HepG2 (cell line): Measurements from ENCODE around the gene LIFR. TPM values are rescaled to one million over a fixed set of nuclear protein-coding genes. Genes with fewer than 3 reads are reported as not detected.

Experiments
- ATAC-seq: fragments of 200-7000 bp; cut with Tn5 transposase; 3 replicates; pipeline ENCODE4 v1.9.1; 2020; ENCODE audit warnings: mild to moderate bottlenecking, moderate library complexity
- BruUV-seq: library from RNA; stranded (reverse); fragments of 400-500 nt; replicated peaks from 2 replicates; lab custom pipeline; 2021; lab: Mats Ljungman, UMichigan
- CTCF ChIA-PET: fragments of 300-600 bp; formaldehyde crosslinking; extraction: SDS; loops from one replicate; lab custom pipeline; 2021; ENCODE audit warnings: low total read pairs, inconsistent platforms, low intra/inter-chr PET ratio; lab: Yijun Ruan, JAX
- POLR2A ChIA-PET: fragments of 350-600 bp; sonication (Branson Sonifier 250); formaldehyde crosslinking; loops from one replicate; lab custom pipeline; 2020; ENCODE audit warnings: antibody characterized with exemption, inconsistent platforms; lab: Yijun Ruan, JAX
- DNase-seq: peaks from one replicate; pipeline ENCODE4 v3.0.0-alpha.2; 2015; ENCODE audit warnings: low spot score
- FAIRE-seq: peaks from 3 replicates; lab custom pipeline; 2011; peaks lifted over from hg19 to GRCh38; lab: Jason Lieb, UNC
- H2AFZ ChIP-seq: one replicate; pipeline ENCODE4 v1.6.1; 2011; ENCODE audit warnings: low read length, inconsistent platforms
- H3K27ac ChIP-seq: fragments of 300-600 bp; 3 replicates; pipeline ENCODE4 v1.8.0; 2011; ENCODE audit warnings: mixed run types, mild to moderate bottlenecking, mixed read lengths, low read length, inconsistent platforms; ENCODE audit not compliant: insufficient read depth; ENCODE audit errors: extremely low read length
- H3K27me3 ChIP-seq, 2 experiments: fragments of 200-600 bp in 1 of 2; 2 replicates in 1 of 2; 3 replicates in 1 of 2; pipeline versions ENCODE4 v1.6.0 to v1.8.0; 2011; ENCODE audit warnings: low read length in 2 of 2, mild to moderate bottlenecking in 2 of 2, moderate library complexity in 2 of 2, inconsistent platforms in 1 of 2; ENCODE audit not compliant: insufficient read depth in 2 of 2, control insufficient read depth in 1 of 2
- H3K36me3 ChIP-seq, 2 experiments: fragments of 200-600 bp in 1 of 2; replicated peaks in 1 of 2; 2 replicates in 1 of 2; 3 replicates in 1 of 2; pipeline versions ENCODE4 v1.5.1 to v1.8.0; 2011; ENCODE audit warnings: low read length in 2 of 2, inconsistent platforms in 1 of 2; ENCODE audit not compliant: insufficient read depth in 2 of 2, control insufficient read depth in 1 of 2
- H3K4me1 ChIP-seq: 2 replicates; pipeline ENCODE4 v1.5.1; 2012; ENCODE audit warnings: low read length, inconsistent platforms; ENCODE audit not compliant: insufficient read depth
- H3K4me2 ChIP-seq: 2 replicates; pipeline ENCODE4 v1.6.0; 2011; ENCODE audit warnings: low read depth, low read length, inconsistent platforms
- H3K4me3 ChIP-seq, 3 experiments: fragments of 200-600 bp in 1 of 3; sonication (generic), shearing (Covaris generic) in 1 of 3; replicated peaks in 1 of 3; 2 replicates each; pipeline ENCODE4 v1.5.1; 2011 to 2016; ENCODE audit warnings: low read length in 3 of 3, inconsistent platforms in 2 of 3, low read depth in 2 of 3, mild to moderate bottlenecking in 2 of 3, control low read depth in 1 of 3, mixed read lengths in 1 of 3; ENCODE audit not compliant: insufficient read depth in 1 of 3
- H3K79me2 ChIP-seq: one replicate; pipeline ENCODE4 v1.6.1; 2011; ENCODE audit warnings: low read length, inconsistent platforms; ENCODE audit not compliant: insufficient read depth
- H3K9ac ChIP-seq: 2 replicates; pipeline ENCODE4 v1.6.0; 2011; ENCODE audit warnings: mild to moderate bottlenecking, low read depth, low read length, inconsistent platforms; ENCODE audit not compliant: insufficient read depth
- H3K9me3 ChIP-seq: 2 replicates; pipeline ENCODE4 v1.5.1; 2012; ENCODE audit warnings: mild to moderate bottlenecking, low read length
- H4K20me1 ChIP-seq: 2 replicates; pipeline ENCODE4 v1.6.0; 2011; ENCODE audit warnings: inconsistent platforms, mild to moderate bottlenecking, low read length, moderate library complexity; ENCODE audit not compliant: insufficient read depth
- DPF2 ChIP-seq: sonication (generic); formaldehyde crosslinking; IDR thresholded peaks from 2 replicates; pipeline ENCODE4 v1.4.0; 2020; ENCODE audit warnings: mild to moderate bottlenecking, low read depth, missing genetic modification reagents, borderline replicate concordance
- IRF2 ChIP-seq: IDR thresholded peaks from 2 replicates; pipeline ENCODE4 v1.6.1; 2018; ENCODE audit warnings: missing genetic modification reagents, missing compliant biosample characterization
- SOX5 ChIP-seq: IDR thresholded peaks from 2 replicates; pipeline ENCODE4 v1.6.1; 2016; ENCODE audit warnings: borderline replicate concordance
- TARDBP ChIP-seq: sonication (generic); formaldehyde crosslinking; IDR thresholded peaks from 2 replicates; pipeline ENCODE4 v1.8.0; 2022; ENCODE audit warnings: mild to moderate bottlenecking, missing genetic modification reagents
- ZNF3 ChIP-seq: IDR thresholded peaks from 2 replicates; pipeline ENCODE4 v1.7.0; 2017; ENCODE audit warnings: inconsistent platforms
- WGBS: methylation state at CpG from one replicate; pipeline ENCODE4 v1.1.6; 2017; ENCODE audit warnings: low lambda C conversion rate; 5-methylcytosine and 5-hydroxymethylcytosine counted together
- in situ Hi-C: cut with HindIII; loops from 2 replicates; pipeline ENCODE4 v1.10.0; 2017; ENCODE audit warnings: low pct_unique_long_range_greater_than_20kb; ENCODE audit not compliant: extremely low pct_ligation_motif_present
- intact Hi-C: fragments of 100-400 bp; cut with micrococcal nuclease; formaldehyde crosslinking; loops from one replicate; pipeline ENCODE4 v1.10.0; 2022; ENCODE audit not compliant: unreplicated experiment
- polyA plus RNA-seq, 8 experiments: library from polyadenylated mRNA; depleted of rRNA in 3 of 8; stranded (reverse) in 7 of 8; unstranded in 1 of 8; fragments of >200 nt; fragmentation: Illumina TruSeq in 4 of 8; extraction: Trizol in 4 of 8; gene quantifications; 2 replicates each; pipeline versions ENCODE4 v1.2.1 to v1.2.3, GENCODE V29; 2011 to 2016; ENCODE audit warnings: low read depth in 4 of 8, missing spikeins in 1 of 8, mixed read lengths in 1 of 8; ENCODE audit not compliant: insufficient read depth in 1 of 8
- total RNA-seq, 5 experiments: library from RNA; depleted of rRNA; stranded (reverse); fragments of >200 nt; fragmentation: Illumina TruSeq; extraction: Trizol; gene quantifications; 2 replicates each; pipeline ENCODE4 v1.2.3, GENCODE V29; 2016; ENCODE audit warnings: low read depth in 1 of 5
- TF ChIP-seq, protein P1 (sequence below): sonication (generic); formaldehyde crosslinking; IDR thresholded peaks from 2 replicates; pipeline ENCODE4 v1.5.0; 2020; ENCODE audit warnings: mild to moderate bottlenecking, missing genetic modification reagents, moderate library complexity

Gene LIFR
- total and polyA plus RNA-seq, 2 of the 13 experiments (the other 11 are each of a cell fraction or from before 2014, with no cell fraction given), result 6.3 to 25.2 TPM

DNA sequence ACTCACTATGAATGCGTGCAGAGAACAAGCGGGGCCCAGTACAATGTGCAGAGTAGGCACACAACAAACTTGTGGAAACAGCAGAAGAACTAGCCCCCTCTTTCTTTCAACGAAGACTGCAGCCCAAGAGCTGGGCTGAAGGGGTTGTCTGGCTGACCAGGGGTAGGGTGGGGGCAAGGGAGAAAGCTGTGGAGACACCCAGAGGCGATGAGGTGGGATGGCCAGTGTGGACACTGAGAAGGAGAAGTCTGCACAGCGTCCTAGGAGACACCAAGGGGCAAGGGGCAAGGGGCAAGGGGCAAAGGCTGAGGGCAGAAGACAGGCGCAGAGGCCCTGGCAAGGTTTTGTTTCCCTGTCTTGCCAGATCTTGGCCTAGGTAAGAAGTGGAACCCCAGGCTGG is 62.3 kb downstream of the LIFR start (continued):
- TF ChIP-seq ZNF3 (CRISPR knock-in tag) (no peak), DPF2 (CRISPR knock-in tag) (no peak), SOX5 (CRISPR knock-in tag) (no peak), IRF2 (CRISPR knock-in tag) (no peak)

DNA sequence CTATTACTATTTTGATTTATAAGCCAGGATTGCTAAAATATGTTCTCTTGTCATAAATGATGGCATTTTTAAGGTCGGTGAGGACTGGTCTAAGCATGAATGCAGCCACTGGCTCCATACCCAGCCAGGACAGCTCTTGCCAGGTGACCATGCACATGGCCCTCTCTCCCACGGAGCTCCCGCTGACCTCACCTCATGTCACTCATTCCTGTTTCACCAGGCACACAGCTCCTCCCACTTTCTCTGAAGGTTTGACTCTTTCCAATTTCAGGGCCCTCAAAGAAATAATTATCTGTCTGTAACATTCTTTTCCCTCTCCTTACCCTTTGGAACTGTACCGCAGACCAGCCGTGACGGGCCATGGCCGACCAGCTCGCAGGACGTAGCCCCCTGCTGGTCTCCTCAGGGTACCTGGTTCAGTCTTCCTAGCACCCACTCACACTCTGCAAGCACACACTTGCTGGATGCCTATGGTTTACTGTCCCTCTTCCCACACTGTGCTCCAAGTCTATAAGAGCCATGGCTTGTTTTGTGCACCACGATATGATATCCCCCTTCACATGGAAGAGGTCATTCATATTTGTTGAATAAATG is 72.5 kb downstream of the LIFR start:
- 98% methylated on average over 10 of the region's 10 CpGs for WGBS
- FAIRE-seq (no peak), ATAC-seq (peak; percentile 84), DNase-seq (no peak)
- Histone ChIP-seq H2AFZ (no peak overlapping the region), H3K36me3 (peaks cover 2 to 24% of the 10 kb centered on the region in 2 experiments), H3K4me2 (no peak overlapping the region), H3K4me1 (no peaks in the 10 kb centered on the region), H3K4me3 (no peak overlapping the region), H3K79me2 (no peaks in the 10 kb centered on the region), H3K9me3 (no peaks in the 10 kb centered on the region), H3K27me3 (no peaks in the 10 kb centered on the region), H4K20me1 (no peaks in the 10 kb centered on the region), H3K27ac (no peak overlapping the region), H3K9ac (no peak overlapping the region)
- ChIA-PET POLR2A (no interaction called here), CTCF (no interaction called here)
- BruUV-seq, result no TSS peak
- TF ChIP-seq, protein P1, sequence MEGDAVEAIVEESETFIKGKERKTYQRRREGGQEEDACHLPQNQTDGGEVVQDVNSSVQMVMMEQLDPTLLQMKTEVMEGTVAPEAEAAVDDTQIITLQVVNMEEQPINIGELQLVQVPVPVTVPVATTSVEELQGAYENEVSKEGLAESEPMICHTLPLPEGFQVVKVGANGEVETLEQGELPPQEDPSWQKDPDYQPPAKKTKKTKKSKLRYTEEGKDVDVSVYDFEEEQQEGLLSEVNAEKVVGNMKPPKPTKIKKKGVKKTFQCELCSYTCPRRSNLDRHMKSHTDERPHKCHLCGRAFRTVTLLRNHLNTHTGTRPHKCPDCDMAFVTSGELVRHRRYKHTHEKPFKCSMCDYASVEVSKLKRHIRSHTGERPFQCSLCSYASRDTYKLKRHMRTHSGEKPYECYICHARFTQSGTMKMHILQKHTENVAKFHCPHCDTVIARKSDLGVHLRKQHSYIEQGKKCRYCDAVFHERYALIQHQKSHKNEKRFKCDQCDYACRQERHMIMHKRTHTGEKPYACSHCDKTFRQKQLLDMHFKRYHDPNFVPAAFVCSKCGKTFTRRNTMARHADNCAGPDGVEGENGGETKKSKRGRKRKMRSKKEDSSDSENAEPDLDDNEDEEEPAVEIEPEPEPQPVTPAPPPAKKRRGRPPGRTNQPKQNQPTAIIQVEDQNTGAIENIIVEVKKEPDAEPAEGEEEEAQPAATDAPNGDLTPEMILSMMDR, result peak; percentile 35; the same call in 1 of the 2 replicates
- no peak for TF ChIP-seq TARDBP (CRISPR knock-in tag)
- in situ Hi-C loops, result no loop called here
- intact Hi-C loops, result no loop called here
